Stomach smooth muscle (tissue), 2 donors: Measurements from ENCODE around the gene C9orf72.
"Not testable (repeated sequence)": the region's sequence is repeated elsewhere in the genome, so short reads cannot be mapped to it uniquely, and the experiment has no call there.

Experiments used
- H3K27ac ChIP-seq: one replicate; pipeline ENCODE4 v1.7.0; 2013; ENCODE audit warnings: mild to moderate bottlenecking, low read length, inconsistent platforms
- H3K27me3 ChIP-seq, 2 donors: one replicate each; pipeline ENCODE4 v1.7.0; 2013; ENCODE audit warnings: low read length in 2 of 2; ENCODE audit not compliant: insufficient read depth in 2 of 2, control insufficient read depth in 1 of 2
- H3K36me3 ChIP-seq, 2 donors: one replicate each; pipeline ENCODE4 v1.7.0; 2013; ENCODE audit warnings: low read length in 2 of 2; ENCODE audit not compliant: control insufficient read depth in 2 of 2, insufficient read depth in 2 of 2
- H3K4me1 ChIP-seq: one replicate; pipeline ENCODE4 v1.7.0; 2013; ENCODE audit warnings: low read length; ENCODE audit not compliant: control insufficient read depth, insufficient read depth
- H3K4me3 ChIP-seq, 2 donors: one replicate each; pipeline ENCODE4 v1.7.0; 2013; ENCODE audit warnings: low read length in 2 of 2
- H3K9ac ChIP-seq, 2 donors: one replicate each; pipeline ENCODE4 v1.7.0; 2013; ENCODE audit warnings: low read length in 2 of 2, mild to moderate bottlenecking in 1 of 2
- H3K9me3 ChIP-seq, 2 donors: one replicate each; pipeline ENCODE4 v1.7.0; 2013; ENCODE audit warnings: low read length in 2 of 2; ENCODE audit not compliant: control insufficient read depth in 2 of 2
- donor health status: healthy.
- donor health status: Pancreatic carcinoma.

Gene C9orf72

GRCh38 chr9:27518809-27519208, 54.5 kb downstream of the C9orf72 start:
- Histone ChIP-seq H3K4me3 (no peak overlapping the region), H3K4me1 (peaks cover 7% of the 10 kb centered on the region), H3K27ac (no peak overlapping the region), H3K9me3 (no peaks in the 10 kb centered on the region), H3K27me3 (no peaks in the 10 kb centered on the region), H3K9ac (no peak overlapping the region), H3K36me3 (no peaks in the 10 kb centered on the region)

DNA sequence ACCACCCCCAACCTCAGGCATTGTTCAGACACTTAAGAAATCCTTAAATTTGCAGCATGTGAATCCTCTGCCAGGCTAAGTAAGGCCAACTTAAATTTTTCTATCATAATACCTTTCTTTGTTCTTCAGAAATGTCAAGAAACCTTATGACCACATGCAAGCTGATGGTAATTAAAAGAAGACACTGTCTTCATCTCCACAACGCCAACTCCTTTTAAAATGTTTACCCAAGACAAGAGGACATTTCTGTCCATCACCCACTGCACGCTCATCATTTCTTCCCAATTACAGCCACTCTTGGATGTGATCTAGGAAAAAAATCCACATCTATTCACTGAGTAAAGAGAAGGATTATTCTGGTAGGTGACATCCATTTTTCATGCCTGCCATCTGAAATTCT, 55.3 kb downstream of the C9orf72 start:
- peaks cover 7% of the 10 kb centered on the region for H3K4me1 ChIP-seq
- no peak overlapping the region for H3K4me3 ChIP-seq
- no peaks in the 10 kb centered on the region for H3K9me3 ChIP-seq
- no peaks in the 10 kb centered on the region for H3K36me3 ChIP-seq
- H3K9ac ChIP-seq: no peak overlapping the region
- no peaks in the 10 kb centered on the region for H3K27me3 ChIP-seq
- no peak overlapping the region for H3K27ac ChIP-seq

GRCh38 chr9:27514551-27514950, 58.7 kb downstream of the C9orf72 start:
- Histone ChIP-seq H3K27me3 (no peaks in the 10 kb centered on the region), H3K36me3 (no peaks in the 10 kb centered on the region), H3K9ac (no peak overlapping the region), H3K4me3 (no peak overlapping the region), H3K9me3 (no peaks in the 10 kb centered on the region), H3K4me1 (peaks cover 7% of the 10 kb centered on the region), H3K27ac (no peak overlapping the region)

- H3K27me3 ChIP-seq: no peaks in the 10 kb centered on the region
- H3K9me3 ChIP-seq: no peaks in the 10 kb centered on the region
- H3K36me3 ChIP-seq: no peaks in the 10 kb centered on the region
- H3K4me1 ChIP-seq: peaks cover 7% of the 10 kb centered on the region
- H3K9ac ChIP-seq: no peak overlapping the region
- no peak overlapping the region for H3K27ac ChIP-seq
- H3K4me3 ChIP-seq: no peak overlapping the region
Measured at GRCh38 chr9:27511771-27512170, 61.5 kb downstream of the C9orf72 start.

- Histone ChIP-seq H3K9ac (no peak overlapping the region), H3K4me1 (peaks cover 3% of the 10 kb centered on the region), H3K36me3 (no peaks in the 10 kb centered on the region), H3K27ac (no peak overlapping the region), H3K9me3 (no peaks in the 10 kb centered on the region), H3K27me3 (no peaks in the 10 kb centered on the region), H3K4me3 (no peak overlapping the region)
Measured at GRCh38 chr9:27510780-27511179, 62.5 kb downstream of the C9orf72 start.

DNA sequence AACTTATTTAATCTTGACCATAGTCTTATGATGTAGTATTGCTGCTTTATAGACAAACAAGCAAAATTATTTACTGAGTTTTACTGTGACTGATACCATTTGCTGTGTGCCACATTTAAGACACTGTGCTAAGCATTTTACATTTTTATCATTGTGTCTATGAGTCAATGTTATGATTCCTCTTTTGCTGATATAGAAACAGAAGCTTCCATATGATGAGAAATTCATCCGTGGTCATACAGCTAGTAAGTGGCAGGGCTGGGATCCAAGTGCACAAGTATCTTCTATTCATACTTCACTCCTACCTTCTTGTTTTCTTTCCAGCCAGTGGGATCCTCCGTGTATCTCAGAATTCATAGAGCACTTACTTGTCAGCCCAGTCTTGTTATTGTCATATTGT, 66.3 kb downstream of the C9orf72 start:
- no peak overlapping the region for H3K9ac ChIP-seq
- H3K4me3 ChIP-seq: no peak overlapping the region
- H3K4me1 ChIP-seq: no peaks in the 10 kb centered on the region
- no peaks in the 10 kb centered on the region for H3K36me3 ChIP-seq
- H3K27me3 ChIP-seq: no peaks in the 10 kb centered on the region
- H3K9me3 ChIP-seq: no peaks in the 10 kb centered on the region
- no peak overlapping the region for H3K27ac ChIP-seq

DNA sequence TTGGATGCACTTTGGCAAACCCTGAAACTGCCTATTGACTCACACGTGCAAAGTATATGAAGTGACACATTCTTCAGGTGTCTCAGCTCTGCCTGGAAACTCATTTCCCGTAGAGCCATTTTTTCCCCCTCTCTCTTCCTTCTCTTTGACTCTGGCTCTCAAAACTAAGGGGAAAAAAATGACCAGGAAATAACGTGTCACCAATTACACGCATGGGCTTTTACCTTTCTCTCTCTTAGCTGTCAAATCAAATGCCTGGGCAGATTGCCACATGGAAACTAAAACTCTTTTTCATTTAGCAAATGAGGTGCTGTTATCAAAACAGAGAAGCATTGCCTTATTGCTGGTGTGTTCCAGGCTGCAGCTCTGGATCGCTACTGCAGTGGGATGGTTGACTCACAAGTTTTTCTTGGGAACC, 67.5 kb downstream of the C9orf72 start:
- no peak overlapping the region for H3K27ac ChIP-seq
- no peaks in the 10 kb centered on the region for H3K27me3 ChIP-seq
- no peaks in the 10 kb centered on the region for H3K9me3 ChIP-seq
- no peaks in the 10 kb centered on the region for H3K36me3 ChIP-seq
- H3K4me3 ChIP-seq: no peak overlapping the region
- no peaks in the 10 kb centered on the region for H3K4me1 ChIP-seq
- H3K9ac ChIP-seq: no peak overlapping the region

GRCh38 chr9:27504259-27504658, 69.0 kb downstream of the C9orf72 start:
- H3K4me3 ChIP-seq: no peak overlapping the region
- no peak overlapping the region for H3K27ac ChIP-seq
- no peaks in the 10 kb centered on the region for H3K36me3 ChIP-seq
- no peaks in the 10 kb centered on the region for H3K9me3 ChIP-seq
- no peaks in the 10 kb centered on the region for H3K27me3 ChIP-seq
- H3K4me1 ChIP-seq: no peaks in the 10 kb centered on the region
- no peak overlapping the region for H3K9ac ChIP-seq

DNA sequence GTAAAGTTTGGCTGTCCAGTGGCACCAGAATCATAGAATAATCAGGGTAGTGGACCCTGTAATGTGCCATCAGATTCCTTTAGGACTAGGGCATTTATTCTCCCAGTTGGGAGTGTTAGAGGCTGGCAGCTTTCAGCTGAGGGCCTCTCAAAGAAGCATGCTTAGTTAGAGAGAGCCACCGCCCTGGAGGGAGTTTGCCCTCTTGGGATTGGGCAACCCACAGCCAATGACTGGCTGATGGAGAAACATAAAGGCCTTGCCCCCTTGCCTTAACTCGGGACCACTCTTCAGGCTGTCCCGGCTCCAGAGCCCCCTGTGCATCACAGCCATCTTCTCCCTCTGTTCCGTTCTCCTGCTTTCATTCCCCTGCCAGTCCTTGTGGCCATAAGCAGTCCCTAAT, 69.7 kb downstream of the C9orf72 start:
- Histone ChIP-seq H3K36me3 (no peaks in the 10 kb centered on the region), H3K27me3 (no peaks in the 10 kb centered on the region), H3K4me3 (no peak overlapping the region), H3K4me1 (no peaks in the 10 kb centered on the region), H3K9ac (no peak overlapping the region), H3K27ac (no peak overlapping the region), H3K9me3 (no peaks in the 10 kb centered on the region)

DNA sequence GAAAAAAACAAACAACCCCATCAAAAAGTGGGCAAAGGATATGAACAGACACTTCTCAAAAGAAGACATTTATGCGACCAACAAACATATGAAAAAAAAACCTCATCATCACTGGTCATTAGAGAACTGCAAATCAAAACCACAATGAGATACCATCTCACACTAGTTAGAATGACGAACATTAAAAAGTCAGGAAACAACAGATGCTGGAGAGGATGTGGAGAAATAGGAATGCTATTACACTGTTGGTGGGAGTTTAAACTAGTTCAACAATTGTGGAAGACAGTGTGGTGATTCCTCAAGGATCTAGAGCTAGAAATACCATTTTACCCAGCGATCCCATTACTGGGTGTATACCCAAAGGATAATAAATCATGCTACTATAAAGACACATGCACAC, 72.4 kb downstream of the C9orf72 start:
- not testable (repeated sequence) for H3K4me3 ChIP-seq, H3K27ac ChIP-seq, H3K9ac ChIP-seq, H3K9me3 ChIP-seq, H3K4me1 ChIP-seq, H3K36me3 ChIP-seq, H3K27me3 ChIP-seq

DNA sequence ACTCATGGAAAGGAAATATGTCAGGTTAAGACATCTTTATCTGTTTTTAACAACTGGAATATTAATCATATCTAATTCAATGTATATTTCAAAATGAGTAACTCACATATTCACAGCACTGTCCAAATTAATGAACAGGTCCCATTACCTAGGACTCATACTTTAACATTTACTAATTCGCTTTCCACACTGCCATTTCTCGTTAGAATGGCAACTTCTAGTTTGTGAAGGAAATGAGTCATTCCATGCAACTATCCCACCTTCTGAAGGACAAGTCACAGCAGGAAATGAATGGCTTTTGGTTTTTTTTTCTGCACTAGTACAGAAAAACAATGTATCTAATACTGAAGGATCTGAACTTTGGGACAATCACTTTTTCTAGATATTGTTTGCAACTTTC, 73.8 kb downstream of the C9orf72 start:
- Histone ChIP-seq H3K4me3 (no peak overlapping the region), H3K9ac (no peak overlapping the region), H3K27ac (no peak overlapping the region), H3K9me3 (no peaks in the 10 kb centered on the region), H3K27me3 (no peaks in the 10 kb centered on the region), H3K4me1 (no peaks in the 10 kb centered on the region), H3K36me3 (no peaks in the 10 kb centered on the region)
